OCI-LY3 (cell line): Measurements from ENCODE around the gene ADCY9.

ENCODE experiments used
- CTCF ChIP-seq: fragments of 200-600, 300-600 bp; sonication (generic); IDR thresholded peaks from 2 replicates; pipeline ENCODE4 v1.5.1; 2014; ENCODE audit warnings: antibody characterized with exemption, low read length, low read depth
- EZH2phosphoT487 ChIP-seq: fragments of 200-600 bp; shearing (Covaris generic); IDR thresholded peaks from 2 replicates; pipeline ENCODE4 v1.6.1; 2018; ENCODE audit warnings: antibody characterized with exemption, mixed run types, low read depth

- TF ChIP-seq CTCF (no peak), EZH2phosphoT487 (no peak)
Measured at GRCh38 chr16:3987231-3987630, 129.0 kb downstream of the ADCY9 start.
